HG02885 (cell line): Measurements from ENCODE around the gene ZC3H15.
"Not testable (repeated sequence)": the region's sequence is repeated elsewhere in the genome, so short reads cannot be mapped to it uniquely, and the experiment has no call there.

Source experiments
- ATAC-seq: cut with Tn5 transposase; IDR thresholded peaks from one replicate; pipeline ENCODE4 v1.9.1; 2021; ENCODE audit warnings: mild to moderate bottlenecking; ENCODE audit not compliant: unreplicated experiment, poor library complexity

ZC3H15 gene

DNA sequence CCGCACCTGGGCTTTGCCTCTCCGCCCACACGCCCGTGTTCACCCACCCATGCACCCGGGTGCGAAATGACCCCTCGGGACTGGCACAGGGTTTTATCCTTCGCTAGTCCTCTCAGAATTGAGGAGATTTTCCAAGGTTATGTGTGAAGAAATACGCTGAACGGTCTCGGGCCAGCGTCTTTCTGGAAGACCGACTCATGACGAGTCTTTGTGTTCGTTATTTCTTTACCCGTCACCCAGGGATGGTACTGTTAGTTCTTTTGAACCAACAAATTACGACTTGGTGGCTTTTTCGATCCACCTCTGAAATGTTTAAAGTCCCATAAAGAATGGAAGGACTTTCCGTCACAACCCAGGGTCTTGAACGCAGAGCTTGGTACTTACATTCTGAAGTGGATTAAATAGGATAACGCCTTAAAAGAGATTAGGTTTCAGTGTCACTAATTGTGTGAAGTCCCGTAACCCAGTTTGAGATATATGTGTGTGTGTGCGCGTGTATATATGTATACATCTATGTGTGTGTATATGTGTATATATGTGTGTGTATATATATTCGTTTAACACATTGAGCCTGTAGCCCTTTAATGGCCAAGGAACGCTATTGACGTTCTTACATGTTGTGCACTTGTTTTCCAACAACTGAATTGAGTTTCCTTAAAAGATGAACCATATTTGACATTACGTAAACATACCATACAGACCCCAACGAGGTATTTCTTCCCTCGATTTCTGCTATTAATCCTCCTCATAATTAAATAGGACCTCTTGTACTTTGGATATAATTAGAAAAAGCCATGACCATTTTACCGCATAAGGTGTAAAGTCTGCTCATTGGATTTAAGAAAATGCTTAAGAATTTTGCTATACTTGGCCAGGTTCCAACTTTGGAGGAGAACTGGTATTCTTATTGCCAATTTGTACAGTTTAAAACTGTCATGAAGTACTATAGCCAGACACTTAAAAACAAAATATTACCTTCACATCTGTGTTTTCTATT is 889 bp downstream of the ZC3H15 start:
- ATAC-seq, result no peak

DNA sequence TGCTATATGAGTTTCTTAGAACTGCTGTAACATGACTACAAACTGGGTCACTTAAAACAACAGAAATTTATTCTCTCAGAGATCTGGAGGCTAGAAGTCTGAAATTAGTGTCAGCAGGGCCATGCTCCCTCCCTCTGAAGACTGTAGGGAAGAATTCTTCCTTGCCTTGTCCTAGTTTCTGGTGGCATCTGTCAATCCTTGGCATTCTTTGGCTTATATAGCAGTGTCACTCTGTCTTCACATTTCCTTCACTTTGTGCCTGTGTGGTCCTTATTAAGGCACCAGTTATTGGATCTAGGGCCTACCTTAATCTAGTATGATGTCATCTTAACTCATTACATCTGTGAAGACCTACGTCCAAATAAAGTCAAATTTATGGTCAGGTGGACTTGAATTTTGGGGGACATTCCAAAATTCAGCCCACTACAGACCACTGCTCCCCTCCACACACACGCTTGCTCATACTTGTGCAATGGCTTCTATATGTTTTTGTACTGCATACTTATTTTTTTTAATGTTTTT is 7.6 kb downstream of the ZC3H15 start:
- ATAC-seq, result no peak

DNA sequence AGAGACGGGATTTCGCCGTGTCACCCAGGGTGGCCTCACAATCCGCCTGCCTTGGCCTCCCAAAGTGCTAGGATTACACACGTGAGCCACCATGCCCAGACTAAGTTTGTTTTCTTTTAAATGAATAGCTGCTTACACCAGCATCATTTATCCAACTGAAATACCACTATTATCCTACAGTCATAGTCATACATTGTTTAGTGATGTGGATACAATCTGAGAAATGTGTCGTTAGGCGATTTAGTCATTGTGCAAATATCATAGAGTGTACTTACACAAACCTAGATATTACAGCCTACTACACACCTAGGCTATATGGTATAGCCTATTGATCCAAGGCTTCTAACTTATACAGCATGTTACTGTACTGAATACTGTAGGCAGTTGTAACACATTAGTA is 10.3 kb downstream of the ZC3H15 start:
- no peak for ATAC-seq

DNA sequence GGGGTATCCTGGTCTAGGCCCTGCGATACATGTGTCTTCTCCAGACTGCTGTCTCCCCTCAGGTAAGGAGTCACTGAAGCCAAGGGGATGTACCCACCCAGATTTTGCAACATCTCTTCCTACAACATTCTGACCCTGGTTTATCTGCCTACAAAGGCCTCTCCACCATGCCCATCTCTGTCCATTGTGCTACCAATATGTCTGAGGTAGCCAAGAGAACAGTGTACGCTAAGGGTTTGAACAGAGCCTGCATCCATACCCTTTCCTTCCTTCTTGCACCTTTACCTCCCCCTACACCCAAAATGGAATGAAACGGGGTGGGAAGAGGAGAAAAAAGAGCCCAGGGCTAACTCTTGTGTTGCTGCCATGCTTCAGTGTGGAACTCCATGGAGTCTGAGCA is 11.9 kb downstream of the ZC3H15 start:
- no peak for ATAC-seq

DNA sequence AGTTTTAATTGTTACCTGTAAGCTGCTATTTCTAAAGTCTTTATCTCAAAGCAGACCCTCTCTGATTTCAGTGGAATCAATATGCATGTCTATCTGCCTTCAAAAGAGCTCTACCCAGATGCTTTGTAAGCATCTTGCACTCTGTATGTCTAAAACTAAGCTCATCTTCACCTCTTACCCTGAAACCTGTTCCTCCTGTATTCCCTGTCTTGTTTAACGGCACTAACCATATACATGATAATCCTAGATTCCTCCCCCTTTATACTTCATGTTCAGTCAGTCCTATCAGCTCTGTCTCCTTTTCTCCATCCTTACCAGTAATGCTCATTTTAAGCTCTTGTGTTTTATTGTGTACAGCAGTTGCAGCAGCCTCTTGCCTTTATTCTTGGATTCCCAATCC is 12.8 kb downstream of the ZC3H15 start:
- ATAC-seq, result no peak

DNA sequence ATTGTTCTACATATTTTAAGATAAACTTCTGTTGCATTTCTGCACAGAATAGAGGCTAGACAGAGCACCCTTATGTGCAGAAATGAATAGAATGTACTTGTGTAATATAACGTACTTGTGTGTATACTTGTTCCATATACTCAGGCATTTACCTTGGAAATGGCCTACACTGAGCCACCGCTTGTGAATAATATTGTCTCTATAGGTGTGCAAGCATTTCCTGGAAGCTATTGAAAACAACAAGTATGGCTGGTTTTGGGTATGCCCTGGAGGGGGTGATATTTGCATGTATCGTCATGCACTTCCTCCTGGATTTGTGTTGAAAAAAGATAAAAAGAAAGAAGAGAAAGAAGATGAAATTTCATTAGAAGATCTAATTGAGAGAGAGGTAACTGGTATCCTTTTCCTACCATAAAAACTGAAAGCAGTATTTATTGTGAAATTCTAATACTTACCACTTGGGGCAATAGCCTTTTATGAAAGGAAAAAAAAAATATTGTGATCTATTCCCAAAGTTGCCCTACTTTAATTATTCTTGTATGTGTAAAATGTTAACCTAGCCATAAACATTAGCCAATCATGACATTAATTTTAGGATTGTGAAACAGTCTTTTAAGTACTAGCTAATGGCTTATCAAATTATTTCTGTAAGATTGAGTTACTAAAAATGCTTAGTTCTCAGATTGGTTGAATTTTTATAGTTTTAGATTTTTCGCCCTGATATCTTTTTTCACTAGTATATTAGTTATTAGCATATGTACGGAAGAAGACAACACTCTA is 18.0 kb downstream of the ZC3H15 start:
- peak; percentile 65 for ATAC-seq

DNA sequence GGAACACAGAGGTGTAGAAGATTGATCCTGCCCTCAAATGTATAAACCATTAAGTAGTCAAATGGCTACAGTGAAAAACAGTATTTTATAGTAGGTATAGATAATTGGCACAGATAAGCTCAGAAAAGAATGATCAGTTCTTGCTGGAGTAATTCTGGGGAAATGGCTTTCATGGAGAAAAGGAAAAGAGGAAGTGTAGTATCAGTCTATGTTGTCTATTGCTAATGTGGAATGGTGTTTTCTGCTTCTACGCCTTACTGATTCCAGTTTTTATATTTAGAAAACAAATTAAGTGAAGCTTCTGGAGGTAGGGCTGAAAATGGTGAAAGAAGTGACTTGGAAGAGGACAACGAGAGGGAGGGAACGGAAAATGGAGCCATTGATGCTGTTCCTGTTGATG is 22.2 kb downstream of the ZC3H15 start:
- no peak for ATAC-seq

DNA sequence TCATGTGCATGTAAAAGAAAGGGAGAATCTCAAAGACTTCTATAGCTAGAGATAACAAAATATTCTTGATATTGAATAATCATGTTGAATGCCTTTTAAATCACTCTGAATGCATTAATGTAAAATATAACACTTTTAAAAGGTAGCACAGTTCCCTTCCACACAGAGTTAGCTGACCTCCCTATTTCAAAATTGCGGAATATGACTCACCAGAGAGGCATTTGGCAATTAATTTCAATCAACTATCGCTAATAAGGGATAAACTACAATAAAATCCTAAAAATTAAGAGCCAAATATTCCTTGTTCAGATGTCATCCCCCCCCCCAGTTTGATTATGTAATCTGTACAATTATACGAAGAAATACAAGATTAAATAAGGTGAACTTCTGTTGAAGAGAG is 29.3 kb downstream of the ZC3H15 start:
- no peak for ATAC-seq

DNA sequence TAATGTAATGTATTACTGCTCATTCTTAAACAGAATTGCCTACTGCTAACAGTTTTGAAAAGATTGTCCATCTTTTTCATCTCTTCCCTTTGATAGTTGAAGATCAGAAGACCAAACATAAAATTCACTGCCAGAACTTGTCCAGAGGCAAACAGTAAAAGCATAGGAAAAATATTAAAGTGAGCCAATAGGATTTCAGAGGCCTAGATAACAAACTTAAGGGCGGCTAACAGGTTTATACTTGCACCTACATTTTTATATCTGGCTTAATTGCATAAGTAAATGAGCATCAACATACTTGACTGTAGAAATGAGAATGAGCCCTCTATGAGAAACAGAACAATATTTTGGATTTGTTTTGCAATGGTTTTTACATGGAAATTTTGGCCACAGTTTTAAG is 30.3 kb downstream of the ZC3H15 start:
- no peak for ATAC-seq

DNA sequence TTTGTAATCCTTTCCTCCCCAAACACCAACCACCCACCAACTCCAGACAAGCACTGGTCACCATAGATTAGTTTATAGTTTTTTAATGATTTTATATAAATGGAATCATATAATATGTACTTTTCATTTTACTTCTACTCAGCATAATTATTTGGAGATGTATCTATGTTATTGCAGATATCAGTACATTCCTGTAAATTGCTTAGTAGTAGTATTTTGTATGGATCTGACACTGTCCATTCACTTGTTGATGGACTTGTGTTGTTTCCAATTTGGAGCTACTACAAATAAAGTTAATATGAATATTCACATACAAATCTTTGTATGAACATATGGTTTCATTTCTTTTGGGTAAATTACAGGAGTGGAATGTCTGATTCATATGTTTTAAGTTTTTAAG is 31.0 kb downstream of the ZC3H15 start:
- ATAC-seq, result no peak

DNA sequence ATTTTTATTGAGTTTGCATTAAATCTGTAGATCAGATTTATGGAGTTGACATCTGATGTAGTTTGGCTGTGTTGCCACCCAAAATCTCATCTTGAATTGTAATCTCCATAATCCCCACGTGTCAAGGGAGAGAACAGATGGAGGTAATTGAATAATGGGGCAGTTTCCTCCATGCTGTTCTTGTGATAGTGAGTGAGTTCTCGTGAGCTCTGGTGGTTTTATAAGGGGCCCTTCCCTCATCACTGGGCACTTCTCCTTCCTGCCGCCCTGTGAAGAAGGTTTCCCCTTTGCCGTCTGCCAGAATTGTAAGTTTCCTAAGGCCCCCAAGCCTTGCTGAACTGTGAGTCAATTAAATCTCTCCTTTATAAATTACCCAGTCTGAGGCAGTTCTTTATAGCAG is 32.2 kb downstream of the ZC3H15 start:
- no peak for ATAC-seq

DNA sequence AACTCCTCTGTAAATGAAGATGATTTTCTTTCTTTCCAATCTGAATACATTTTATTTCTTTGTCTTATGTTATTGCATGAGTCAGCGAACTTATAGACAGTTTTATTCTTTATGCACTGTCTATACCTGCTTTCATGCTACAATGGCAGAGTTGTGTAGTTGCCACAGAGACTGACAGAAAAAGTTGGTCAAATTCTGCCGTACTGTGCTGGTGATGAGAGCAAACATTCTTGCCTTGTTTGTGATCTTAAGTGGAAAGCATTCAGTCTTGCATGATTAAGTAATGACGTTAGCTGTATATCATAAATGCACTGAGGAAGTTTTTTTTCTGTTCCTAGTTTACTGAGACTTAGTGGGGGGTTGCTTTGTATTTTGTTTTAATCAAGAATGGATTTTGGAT is 32.9 kb downstream of the ZC3H15 start:
- no peak for ATAC-seq

DNA sequence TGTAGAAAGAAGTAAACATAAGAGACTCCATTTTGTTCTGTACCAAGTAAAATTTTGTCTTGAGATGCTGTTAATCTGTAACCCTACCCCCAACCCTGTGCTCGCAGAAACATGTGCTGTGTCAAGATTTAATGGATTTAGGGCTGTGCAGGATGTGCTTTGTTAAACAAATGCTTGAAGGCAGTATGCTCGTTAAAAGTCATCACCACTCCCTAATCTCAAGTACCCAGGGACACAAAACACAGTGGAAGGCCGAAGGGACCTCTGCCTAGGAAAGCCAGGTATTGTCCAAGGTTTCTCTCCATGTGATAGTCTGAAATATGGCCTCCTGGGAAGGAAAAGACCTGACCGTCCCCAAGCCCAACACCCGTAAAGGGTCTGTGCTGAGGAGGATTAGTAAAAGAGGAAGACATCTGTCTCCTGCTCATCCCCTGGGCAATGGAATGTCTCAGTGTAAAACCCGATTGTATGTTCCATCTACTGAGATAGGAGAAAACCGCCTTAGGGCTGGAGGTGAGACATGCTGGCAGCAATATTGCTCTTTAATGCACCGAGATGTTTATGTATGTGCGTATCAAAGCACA is 35.6 kb downstream of the ZC3H15 start:
- ATAC-seq, result not testable (repeated sequence)

DNA sequence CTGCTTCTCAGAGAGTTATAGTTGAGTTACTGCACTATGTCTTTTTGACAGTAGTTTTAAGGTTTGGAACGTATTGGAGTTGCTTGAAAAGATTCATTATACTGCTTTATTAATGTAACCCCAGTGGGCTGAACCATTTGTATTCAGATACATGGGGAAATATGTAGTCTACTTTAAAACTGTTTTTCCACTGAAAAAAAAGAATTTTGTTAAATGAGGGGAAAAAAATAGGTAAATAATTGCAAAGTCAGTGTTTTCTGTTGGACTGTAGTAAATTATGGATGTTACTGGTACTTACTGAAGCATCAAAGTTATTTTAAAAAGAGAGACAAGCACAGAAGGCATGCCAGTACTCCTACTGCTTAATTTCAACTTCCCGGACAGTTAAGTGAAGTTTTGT is 36.4 kb downstream of the ZC3H15 start:
- ATAC-seq, result no peak

DNA sequence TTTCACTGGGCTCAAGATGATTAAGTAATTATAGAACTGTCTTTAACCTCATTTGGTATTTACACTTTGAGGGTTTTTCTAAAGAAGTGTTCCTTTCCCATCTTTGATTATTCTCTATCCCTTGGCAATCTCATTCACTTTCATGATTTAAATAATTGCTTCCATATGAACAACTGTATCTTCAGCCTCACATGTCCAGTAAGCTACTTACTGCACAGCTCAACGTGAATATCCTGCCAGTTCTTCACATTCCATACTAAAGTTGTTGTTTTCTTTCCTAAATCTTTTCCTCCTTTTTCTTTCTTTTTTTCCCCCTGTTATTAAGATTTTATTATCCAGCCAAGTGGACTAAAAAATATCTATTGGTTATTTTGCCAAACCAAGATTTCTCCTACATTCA is 37.7 kb downstream of the ZC3H15 start:
- ATAC-seq, result no peak

DNA sequence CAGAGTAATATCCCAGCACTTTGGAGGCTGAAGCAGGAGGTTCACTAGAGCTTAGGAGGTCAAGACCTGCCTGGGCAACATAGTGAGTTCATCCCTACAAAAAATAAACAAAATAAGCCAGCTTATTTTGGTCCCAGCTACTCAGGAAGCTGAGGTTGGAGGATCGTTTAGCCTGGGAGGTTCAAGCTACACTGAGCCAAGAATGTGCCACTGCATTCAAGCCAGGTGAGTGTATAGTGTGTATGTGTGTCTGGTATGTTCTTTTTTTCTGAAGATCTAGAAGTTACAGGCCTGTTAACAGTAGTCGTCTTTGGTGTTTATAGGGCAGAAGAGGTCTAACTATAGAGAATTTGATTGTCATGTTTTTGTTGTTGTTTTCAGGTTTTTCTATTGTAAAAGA is 40.2 kb downstream of the ZC3H15 start:
- no peak for ATAC-seq

DNA sequence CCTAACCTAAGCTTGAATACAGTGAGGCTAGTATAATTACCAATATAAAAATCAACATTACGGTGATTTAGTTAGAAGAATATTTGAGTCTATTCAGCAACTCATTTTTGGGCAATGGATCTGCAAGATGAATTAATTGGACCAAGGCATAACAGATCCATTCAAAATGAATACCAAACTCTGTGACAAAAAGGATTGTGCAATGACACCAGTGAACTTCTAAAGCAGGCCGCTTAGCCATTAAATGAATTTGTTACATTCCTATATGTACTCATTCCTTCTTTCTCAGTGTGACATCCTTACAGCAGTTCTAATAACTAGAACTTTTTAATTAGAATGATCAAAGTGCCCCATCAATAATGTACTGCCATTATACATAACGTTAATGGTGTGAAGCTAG is 44.3 kb downstream of the ZC3H15 start:
- no peak for ATAC-seq

DNA sequence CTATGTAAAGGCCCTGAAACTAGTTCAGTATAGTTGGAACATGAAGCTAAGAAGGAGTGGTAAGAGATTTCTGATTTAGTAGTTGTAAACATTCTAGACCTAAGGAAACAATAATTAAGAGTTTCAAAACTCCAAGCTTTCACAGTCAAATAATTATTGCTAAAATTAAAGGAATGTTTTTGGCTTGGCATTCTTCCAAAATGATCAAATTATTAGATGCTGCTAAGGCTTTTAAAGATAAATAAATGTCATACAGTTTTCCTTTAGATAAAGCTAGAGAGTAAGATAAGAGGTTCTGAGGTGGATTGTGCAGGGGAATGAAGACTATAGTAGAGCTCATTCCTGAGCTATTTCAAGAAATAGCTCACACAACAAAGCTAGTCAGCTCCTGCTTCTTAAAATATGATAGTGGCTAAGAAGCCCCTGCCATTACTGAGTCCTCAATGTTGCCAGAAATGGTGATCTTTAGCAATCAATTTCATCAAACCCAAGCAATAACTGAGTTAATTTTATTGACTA is 45.3 kb downstream of the ZC3H15 start:
- no peak for ATAC-seq

DNA sequence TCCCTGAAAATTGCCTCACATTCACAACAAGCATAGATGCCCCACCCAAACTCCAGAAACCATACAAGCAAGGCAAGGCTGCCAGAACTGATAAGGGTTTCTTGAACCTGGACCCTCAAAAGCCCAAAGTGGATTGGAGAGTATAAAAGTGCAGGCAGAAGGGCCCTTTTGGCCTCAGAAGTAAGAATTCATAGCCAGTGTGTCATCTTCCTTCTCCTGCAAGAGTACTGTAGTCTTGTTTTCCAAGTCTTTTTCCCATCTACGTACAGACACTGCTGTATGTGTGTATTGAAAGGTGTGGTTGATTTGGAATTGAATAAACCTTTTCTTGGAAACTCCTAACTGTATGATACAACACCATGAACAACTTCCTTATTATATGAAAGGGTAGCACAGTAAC is 46.8 kb downstream of the ZC3H15 start:
- ATAC-seq, result no peak

DNA sequence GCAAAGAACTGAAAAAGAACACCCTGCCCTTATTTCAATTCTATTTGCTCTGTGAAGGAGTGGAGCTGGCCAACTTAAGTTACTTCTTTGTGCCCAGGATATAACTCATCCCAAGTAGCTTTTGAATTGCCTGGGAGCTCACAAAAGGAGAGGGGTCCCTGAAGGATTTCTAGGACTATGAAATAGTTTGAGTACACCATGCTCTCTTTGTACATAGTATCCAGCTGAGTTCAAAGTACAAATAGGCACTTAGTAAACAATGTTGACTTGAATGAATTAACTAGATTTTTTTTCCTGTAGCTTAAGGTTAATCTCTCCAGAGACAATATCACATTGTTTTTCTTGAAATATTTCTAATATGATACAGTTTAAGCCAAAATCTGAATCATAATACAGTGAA is 47.7 kb downstream of the ZC3H15 start:
- ATAC-seq, result no peak

DNA sequence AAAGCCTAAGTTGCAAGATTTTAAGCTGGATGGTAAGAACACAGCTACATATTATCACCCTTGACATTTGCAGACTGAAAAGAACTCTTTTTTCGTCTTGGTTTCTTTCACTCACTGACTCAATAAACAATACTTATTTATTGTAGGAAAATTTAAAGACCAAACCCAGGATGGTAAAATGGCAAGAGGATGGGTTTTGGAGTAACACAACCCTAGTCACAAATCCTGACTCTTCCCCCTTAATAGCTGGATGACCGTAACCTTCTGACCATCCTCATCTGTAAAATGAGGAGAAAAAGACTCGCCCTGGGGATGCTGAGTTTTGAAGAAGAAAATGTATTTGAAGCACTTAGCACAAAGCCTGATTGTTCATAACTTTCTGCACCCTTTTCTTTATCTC is 48.3 kb downstream of the ZC3H15 start:
- ATAC-seq, result no peak
